ENCODE measurements around the gene DAPK2.
A peak's percentile ranks its signal among the peaks of the same experiment; 100 is the strongest.
"Not testable (repeated sequence)": the region's sequence is repeated elsewhere in the genome, so short reads cannot be mapped to it uniquely, and the experiment has no call there.

DAPK2 gene

DNA sequence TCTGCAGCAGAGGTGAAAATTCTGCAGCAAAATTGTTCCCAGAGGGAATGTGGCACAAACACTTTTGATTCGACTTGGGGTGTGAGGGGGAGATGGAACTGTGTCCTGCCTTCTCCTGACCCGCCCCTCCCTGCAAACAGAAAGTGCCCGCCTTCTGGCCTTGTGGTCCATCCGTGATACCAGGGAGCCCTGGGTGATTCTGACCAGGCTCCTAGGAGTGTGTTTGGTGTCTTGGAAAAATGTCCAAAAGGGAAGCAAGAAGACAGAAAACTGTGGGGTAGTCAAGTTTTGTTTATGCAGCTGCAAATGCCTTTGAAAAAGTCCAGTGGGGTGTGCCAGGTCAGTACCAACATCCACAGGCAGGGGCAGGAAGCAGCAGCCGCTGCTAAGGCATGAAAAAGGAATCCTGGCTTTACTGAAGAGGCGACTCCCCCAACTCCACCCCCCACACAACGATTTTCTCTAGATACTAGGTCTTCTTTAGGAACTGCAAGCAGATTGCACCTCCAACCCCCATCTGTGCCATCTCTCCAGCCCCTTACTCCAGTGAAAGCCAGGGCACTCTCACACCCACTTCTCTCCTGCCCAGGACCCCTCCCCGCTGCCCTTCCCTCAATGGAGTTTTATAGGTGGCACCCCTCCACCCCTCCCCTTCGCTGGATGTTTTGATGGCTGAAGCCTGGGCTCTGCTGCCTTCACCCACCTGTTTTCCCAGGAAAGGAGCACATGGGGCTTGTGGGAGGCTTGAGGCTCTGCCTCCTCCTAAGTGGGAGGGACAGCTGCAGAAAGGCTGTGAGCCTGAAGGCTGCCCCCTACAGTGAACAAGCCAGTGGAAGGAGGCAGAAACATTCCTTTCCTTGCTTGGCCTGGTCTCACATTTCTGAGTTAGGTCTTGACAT, 130.2 kb downstream of the DAPK2 start:
- no peak for DNase-seq (ENCODE audit: low spot score)

DNA sequence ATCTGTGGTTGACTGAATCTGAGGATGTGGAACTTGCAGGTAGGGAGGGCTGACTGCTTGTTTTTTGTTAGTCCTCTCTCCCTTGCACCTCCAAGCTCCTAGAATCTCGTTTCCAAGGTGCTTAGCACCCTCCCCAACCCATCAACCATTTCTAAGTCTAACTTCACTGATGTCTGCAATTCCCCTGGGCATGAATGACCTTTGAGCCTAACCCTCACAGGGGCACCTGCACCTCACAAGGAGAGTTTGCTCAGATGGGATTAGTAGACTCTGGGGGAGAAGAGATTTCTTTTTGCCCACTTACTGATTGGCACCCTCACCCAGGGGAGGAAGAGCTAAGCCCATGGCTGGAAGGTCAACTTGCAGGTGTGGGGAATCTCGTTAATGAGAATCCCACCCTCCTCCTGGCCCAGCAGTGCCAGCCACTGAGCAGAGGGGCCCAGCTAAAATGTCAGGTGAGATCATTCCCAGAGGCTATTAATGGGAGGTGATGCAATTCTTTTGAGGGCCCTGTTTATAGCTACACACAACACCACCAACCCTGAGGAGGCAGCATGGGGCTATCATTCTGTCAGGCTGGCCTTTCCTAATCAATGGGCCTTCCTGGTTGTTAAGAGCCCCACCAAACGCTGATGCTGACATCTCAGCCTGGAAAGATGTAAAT, 130.9 kb downstream of the DAPK2 start:
- DNase-seq (ENCODE audit: low spot score): peak; percentile 48

DNA sequence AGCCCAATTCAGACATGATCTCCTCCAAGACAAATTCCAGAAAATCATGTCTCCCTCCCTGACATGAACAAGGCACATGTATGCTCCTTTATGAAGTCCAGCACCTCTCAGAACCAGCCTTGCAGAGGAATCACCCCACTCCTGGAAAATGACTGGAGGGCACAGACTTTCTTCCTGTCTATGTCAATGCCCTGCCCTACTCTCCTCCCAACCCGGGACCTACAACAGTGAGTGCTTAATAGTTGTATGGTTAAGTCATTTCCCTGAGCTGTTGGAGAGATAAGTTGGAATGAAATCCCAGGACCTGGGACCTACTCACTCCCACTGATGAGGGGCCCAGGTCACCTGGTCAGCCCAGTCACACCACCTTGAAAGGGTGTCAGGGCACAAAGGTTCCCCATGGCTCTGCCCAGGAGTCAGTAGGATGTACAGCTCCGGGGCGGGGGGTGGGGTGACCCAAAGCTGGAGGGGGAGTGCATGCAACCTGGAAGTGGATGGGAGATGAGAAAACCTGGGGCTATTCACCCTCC, 132.4 kb downstream of the DAPK2 start:
- no peak for DNase-seq (ENCODE audit: low spot score)

DNA sequence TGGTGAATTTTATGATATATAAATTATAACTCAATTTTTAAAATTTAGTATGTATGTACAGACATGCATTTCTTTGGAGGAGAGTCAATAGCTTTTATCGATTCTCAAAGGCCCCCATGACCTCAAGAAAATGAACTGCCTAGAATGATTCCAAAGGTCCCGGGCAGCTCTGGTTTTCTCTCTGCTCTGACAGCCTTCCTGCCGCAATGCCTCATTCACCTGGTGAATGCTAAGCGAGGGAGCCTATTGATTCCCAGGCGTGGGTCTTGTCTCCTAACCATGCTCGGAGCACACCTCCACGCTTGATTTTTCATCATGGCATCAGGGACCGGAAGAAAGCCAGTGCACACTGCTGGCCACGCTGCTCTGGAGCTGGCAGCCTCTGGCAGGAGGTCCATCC, 132.9 kb downstream of the DAPK2 start:
- DNase-seq (ENCODE audit: low spot score): no peak

DNA sequence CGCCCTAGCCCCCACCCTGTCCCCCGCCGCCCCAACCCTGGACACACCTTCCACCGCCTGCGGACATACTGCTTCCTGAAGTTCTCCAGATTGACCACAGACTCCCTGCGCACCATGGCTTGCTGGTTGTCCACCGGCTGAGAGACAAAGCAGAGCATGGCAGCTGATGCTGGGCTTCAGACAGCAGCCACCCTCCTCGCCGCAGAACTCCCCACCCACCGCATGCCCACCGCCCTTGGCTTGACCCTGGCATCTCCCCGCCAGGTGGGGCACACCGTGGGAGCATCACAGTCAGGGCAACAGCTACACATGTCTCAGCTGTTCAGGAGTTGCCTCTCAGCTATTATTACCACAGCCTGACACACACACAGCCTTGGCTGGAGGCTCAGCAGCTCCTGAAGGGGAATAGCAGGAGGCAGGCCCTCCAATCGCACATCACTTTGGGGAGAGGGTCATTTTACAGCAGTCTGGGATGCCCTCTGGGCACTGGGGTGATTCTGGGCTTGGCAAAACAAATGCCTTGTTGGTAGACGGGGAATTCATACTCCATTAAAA, 134.1 kb downstream of the DAPK2 start:
- DNase-seq (ENCODE audit: low spot score): no peak

DNA sequence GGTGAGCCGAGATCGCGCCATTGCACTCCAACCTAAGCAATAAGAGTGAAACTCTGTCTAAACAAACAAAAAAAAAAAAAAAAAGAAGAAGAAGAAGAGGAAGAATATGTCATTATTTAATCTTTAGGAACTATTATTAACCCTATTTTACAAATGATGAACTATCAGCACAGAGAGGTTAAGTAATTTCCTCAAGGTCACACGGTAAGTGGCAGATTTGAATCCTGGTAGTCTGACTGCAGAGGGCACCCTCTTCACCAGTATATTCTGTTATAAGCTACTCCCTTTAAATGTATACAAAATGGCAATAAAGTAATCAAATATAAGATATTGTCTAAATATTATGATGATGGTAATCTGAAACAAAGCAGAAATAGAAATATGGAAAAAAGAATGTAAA, 135.1 kb downstream of the DAPK2 start:
- no peak for DNase-seq (ENCODE audit: low spot score)

DNA sequence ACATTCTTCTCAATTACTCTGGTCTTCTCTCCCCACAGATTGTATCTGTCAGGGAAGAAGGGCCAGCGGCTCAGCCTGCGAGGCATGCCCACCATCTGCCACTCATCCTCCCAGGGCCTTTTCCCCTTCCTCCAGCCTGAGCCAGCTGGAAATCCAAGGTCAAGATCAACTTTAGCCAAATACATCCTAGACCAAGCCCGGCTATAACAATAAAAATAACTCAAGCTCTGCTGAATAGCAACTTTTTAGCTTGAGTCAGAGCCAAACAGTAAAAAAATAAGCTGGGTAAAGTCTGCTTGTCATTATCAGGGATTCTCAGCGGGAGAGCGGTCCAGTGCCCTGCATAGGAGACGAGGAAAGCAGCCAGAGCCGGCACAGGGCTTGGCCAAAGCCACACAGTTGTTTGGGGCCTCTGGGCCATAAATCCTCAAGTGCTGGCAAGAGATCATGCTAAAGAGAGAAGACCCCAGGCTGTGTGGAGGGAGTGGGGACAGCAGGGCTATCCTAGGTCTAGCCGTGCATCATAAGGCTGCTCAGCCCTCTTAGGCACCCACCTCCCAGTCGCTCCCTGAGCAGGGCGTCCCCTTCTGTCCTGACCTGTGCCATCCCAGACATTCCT, 136.4 kb downstream of the DAPK2 start:
- no peak for DNase-seq (ENCODE audit: low spot score)

DNA sequence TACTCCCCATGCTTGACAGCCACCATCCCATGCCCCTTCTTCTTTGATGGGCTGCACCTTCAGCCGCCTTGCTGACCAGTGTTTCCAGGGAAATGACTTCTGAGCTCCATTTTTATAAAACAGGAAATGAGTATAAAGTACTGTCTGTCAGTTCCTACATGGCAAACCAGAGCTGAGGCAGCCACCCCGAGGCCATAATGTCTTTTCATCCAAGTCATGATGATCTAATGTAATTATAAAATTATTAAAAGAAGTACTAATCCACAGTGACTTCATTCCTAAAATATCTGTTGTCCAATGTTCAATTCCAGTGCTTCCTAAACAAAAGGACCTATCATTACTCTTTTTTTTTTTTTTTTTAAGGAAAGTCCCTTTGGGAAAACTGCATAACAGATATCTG, 137.3 kb downstream of the DAPK2 start:
- no peak for DNase-seq (ENCODE audit: low spot score)

DNA sequence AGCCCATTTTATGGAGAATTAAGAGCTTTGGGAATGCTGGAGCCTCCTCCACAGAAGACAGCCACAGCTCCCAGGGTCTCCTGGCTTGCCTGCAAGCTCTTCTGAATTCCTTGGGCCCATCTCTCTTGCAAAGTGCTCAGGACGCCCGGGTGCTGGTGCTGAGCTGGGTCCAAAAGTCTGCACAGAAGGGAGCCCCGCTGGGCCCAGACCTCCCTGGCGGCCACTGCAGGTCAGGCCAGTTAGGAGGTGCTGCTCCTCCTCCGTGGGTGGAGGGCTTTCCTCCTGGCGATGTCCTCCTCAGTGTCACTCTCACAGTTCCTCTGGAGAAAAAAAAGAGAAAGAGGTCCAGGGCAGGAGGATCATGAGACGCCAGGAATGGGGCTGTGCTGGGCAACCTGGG, 138.0 kb downstream of the DAPK2 start:
- DNase-seq (ENCODE audit: low spot score): no peak

DNA sequence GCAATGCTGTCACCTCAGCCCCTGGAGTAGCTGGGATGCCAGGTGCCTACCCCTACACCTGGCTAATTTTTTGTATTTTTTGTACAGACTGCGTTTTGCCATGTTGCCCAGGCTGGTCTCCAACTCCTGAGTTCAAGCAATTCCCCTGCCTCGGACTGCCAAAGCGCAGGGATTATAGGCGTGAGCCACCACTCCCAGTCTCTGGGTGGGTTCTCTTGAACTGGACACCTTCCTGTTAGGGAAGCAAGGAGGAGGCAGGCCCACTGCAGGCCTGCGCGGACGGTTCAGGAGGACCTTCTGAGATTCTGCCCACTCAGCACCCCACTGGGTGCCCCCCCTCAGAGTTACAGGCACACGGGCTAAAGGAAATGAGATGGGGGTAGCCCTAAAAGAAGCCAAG, 138.8 kb downstream of the DAPK2 start:
- no peak for DNase-seq (ENCODE audit: low spot score)

DNA sequence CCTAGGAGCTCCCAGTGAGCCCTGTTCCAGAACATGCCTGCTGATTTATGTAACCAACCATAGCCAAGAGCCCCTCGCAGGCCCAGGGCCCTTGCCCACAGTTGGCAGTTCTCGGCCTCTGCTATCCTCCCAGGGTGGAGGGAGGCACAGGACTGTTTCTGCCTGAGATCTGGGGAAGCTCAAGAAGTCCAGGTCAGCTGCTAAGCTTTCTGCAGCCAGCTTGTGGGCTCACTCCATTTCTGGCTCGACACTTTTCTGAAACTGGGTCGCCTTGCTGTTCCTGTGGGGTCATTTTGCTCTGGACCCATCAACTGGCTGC, 140.1 kb downstream of the DAPK2 start:
- DNase-seq (ENCODE audit: low spot score): no peak

DNA sequence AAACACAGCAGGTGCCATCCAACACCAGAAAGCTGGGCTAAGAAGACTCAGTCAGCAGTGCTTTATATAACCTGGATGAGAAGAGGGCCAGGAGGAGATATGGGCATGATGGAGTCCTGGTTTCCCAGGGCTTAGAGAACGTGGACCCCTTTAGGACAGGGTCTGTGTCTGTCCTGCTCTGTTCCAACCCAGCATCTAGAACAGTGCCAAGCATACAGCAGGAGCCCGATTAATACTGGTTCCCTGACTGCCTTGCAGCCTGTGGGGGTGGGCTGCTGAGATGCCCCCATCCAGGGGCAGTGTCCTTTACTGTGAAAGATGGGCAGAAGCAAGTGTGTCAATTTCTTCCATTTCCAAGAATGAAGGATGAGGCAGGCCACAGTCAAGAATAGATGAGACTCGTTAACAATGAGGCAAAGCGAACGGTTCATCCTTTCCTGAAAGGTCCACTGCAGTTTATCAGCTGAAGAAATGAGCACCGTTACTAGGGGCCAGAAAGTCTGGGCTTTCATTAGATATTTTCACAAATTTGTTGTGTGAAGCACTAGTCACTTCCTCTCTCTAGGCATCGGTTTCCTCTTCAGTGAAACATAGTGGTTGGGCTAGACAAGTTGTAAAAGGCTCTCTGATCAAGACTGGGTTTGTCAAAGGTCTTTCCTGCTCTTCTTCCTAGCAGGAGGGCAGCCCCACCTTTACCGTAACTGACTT, 140.6 kb downstream of the DAPK2 start:
- no peak for DNase-seq (ENCODE audit: low spot score)

DNA sequence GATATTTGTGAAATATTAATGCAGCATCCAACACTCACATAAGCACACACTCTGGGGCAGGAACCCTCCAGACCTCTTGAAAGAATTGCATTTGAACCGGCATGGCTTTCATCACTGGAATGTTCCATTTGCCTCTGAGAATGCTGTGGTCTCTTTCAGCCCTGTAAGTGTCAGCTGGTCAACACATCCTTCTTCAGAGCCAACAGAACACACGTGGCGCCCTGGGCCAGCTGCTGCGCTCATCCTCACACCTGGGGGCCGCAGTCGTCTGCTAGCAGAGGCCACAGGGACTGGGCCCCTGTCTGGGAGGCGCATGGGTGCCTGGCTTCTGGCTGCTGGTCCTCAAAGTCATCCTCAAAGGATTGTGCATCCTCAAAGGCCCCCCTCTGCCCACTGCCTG, 141.2 kb downstream of the DAPK2 start:
- DNase-seq (ENCODE audit: low spot score): no peak

DNA sequence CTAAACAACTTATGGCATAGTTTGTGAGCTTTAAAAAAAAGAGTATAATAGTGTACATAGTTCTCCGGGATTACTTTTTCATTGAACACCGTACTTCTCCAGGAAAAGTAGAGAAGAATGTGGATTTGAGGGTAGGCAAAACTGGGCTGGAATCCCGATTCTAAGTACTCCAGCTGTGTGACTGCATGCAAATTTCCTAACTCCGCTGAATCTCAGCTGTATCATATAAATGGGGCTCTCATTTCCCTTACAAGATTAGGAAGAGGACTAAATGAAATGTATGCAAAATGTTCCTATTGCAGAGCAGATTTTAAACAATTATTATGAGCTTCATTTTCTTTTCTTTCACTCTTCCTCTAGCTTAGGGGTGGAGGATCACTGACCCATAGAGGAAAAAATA, 142.2 kb downstream of the DAPK2 start:
- no peak for DNase-seq (ENCODE audit: low spot score)

DNA sequence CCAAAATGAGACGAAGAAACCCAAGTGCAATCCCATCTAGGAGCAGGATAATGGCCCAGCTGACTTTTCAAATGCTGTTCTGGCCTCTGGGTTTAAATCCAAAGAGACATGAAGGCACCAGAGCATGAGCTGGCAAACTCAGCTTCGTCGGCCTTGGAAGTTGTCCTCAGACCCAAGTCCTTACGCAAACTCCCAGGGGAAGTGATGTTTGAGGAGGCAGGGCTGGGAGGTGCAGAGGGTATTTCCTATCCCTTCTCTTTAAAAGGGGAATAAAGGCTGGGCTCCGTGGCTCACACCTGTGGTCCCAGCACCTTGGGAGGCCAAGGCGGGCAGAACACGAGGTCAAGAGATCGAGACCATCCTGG, 143.6 kb downstream of the DAPK2 start:
- no peak for DNase-seq (ENCODE audit: low spot score)

DNA sequence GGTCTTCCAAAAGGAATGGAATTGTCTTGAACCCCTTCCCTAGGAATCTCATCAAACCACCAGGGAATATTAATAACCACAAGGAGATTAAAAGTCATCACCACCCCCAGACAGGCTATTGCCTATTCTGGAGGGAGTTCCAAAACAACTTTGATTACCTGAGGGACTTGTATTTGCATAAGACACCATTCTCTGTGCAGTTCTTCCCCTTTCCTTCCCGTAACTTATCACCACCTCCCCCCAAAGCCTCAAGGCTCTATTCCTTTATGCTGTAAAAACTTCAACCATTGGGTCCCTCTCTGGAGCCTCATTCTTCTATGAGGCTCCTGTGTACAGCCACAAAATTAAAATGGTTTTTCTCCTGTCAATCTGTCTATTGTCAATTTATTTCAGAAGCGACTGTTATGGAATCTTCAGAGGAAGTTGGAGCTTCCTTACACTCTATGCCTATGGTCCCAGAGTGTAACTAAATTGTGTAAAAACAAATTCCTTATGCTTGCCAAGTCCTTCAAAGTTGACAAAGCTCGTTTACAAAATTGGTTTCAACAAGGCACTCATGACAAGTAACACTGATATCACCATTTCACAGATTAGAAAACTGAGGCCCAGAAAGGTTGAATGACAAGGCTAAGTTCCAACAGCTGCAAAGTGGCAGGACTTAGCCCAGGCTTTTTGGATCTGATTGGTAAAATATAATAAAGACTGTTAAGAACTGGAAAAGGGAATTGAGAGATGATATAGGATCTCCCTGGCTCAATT, 144.2 kb downstream of the DAPK2 start:
- DNase-seq (ENCODE audit: low spot score): no peak

DNA sequence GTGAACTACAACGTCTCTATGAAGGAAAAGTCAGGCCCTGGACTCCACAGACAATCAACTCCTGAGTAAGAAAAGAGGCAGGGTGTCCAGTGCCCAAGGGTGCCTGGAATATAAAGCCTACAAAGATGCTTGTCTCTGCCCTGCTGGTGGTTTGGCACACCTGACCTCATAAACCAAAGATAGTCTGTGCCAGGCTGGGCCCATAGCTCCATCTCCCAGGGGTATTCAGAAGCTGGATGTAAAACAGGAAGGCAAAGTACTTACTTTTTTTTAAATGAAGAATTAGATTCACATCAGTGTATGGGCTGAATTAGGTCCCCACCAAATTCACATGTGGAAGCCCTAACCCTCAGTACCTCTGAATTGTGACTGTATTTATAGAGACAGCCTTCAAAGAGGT, 146.0 kb downstream of the DAPK2 start:
- no peak for DNase-seq (ENCODE audit: low spot score)

DNA sequence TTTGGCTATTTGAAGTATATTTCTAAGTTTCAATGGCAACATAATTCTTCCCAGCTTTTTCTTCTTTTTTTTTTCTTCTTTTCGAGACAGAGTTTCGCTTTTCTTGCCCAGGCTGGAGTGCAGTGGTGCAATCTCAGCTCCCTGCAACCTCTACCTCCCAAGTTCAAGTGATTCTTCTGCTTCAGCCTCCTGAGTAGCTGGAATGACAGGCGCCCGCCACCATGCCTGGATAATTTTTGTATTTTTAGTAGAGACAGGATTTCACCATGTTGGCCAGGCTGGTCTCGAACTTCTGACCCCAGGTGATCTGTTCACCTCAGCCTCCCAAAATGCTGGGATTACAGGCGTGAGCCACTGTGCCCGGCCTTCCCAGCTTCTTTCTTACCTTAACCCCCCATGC, 146.7 kb downstream of the DAPK2 start:
- not testable (repeated sequence) for DNase-seq (ENCODE audit: low spot score)

DNA sequence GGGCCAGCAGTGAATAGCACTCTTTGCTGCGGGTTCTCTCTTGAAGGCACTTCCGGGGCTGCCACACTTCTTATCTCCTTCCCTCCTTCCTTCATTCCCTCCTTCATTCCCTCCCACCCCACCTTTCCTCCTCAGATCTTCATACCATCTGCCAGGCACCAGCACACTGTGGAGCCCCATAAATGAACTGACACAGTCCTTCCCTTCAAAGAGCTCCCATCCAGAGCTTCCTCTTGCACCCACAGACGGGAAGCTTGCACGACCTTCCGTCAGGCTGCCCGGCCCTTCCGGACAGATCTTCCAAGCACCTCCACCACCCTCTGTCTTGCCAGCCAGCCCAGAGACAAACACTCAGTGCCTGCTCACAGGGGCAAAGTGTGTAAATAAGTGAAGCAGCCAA, 147.1 kb downstream of the DAPK2 start:
- DNase-seq (ENCODE audit: low spot score): no peak

DNA sequence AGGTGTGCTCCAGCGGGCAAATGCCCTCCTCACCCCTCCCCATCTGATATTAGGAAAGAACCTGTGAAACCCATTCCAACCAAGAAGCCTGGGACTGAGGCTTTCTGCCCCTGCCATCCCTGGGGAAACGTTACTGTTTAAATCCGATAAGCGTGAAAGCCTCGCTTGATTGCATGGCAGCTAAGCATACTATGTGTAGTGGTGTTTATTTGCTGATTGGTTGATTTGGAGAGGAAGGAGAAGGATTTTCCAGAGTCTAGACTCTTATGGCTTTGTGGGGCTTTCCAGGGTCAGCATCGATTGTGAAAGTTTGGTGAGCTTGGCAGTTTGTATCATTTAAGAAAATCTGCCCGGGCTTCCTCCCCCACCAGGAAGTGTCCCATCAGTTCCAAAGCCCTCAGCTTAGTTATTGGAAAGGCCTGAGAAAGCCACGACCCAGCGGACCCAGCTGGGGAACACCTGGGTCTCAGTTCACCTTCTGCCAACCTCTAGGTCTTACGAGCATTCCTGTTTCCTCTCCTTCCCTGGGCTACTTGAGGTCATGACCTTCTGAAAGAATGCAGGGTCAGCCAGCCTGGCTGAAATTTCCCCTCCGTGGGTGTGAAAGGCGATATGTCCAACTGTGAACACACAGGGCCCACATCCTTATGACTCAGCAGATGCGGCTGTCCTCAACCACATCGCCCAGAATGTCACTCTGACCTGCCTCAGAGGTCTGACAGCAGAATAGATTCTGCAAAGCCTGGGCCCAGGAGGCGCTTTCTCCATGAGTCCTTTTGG, 149.8 kb downstream of the DAPK2 start:
- peak; percentile 54 for DNase-seq (ENCODE audit: low spot score)

DNA sequence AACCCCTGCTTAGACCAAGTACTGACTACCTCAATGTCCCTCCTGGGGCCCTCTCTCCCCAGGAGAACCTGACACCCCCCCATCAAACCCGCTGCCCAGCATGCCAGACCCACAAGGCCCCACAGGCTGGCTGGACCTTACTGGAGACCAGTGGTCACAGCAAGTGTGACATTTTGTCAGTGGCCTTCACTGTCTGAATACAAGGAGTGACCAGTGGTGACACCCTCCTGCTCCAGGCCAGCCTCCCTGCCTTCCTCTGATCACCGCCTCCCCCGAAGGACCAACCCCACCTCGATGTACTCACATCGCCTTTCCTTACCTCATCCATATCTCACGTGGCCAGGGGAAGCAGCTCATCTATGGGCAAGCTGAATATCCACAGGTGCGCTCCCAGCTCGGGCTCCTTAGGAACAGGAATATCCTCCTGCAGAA, 150.5 kb downstream of the DAPK2 start:
- no peak for DNase-seq (ENCODE audit: low spot score)
